Measurements from ENCODE around the gene SOCS7. TPM values are rescaled to one million over a fixed set of nuclear protein-coding genes. Genes with fewer than 3 reads are reported as not detected.

SOCS7 gene
- total RNA-seq, 4 donors from 2014 or later = 3.0 to 20.1 (median 15.2) TPM

GRCh38 chr17:38333635-38334295 lies 17.9 kb upstream of the SOCS7 start:
- peak; percentile 32 for DNase-seq
- Histone ChIP-seq H3K9me3 (no peaks in the 10 kb centered on the region), H3K4me1 (no peaks in the 10 kb centered on the region), H3K27ac (no peak overlapping the region), H3K27me3 (peaks cover 15% of the 10 kb centered on the region), H3K36me3 (no peaks in the 10 kb centered on the region), H3K4me3 (no peak overlapping the region)
- WGBS, 2 donors (ENCODE audit: low coverage in 1 of 2) = 47% methylated on average over 12 of the region's 12 CpGs; no CpG with 5 or more reads in 1 of the 2 donors
- intact Hi-C loops (cut with DNase I; ENCODE audit: low total_unique reads) = no loop called here
- in situ Hi-C loops (cut with MboI; ENCODE audit: low pct_ligation_motif_present in 1 of 4, low pct_unique_long_range_greater_than_20kb in 1 of 4, low sequenced_read_pairs in 3 of 4) = no loop called here
- TF ChIP-seq POLR2AphosphoS5 (IDR thresholded peaks at IDR 0.05) (no peak), POLR2A (IDR thresholded peaks at IDR 0.05) (no peak), EP300 (IDR thresholded peaks at IDR 0.05; ENCODE audit: low read depth) (no peak)
- TF ChIP-seq, protein P1, sequence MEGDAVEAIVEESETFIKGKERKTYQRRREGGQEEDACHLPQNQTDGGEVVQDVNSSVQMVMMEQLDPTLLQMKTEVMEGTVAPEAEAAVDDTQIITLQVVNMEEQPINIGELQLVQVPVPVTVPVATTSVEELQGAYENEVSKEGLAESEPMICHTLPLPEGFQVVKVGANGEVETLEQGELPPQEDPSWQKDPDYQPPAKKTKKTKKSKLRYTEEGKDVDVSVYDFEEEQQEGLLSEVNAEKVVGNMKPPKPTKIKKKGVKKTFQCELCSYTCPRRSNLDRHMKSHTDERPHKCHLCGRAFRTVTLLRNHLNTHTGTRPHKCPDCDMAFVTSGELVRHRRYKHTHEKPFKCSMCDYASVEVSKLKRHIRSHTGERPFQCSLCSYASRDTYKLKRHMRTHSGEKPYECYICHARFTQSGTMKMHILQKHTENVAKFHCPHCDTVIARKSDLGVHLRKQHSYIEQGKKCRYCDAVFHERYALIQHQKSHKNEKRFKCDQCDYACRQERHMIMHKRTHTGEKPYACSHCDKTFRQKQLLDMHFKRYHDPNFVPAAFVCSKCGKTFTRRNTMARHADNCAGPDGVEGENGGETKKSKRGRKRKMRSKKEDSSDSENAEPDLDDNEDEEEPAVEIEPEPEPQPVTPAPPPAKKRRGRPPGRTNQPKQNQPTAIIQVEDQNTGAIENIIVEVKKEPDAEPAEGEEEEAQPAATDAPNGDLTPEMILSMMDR (IDR thresholded peaks at IDR 0.05) = peak; percentile 35 to 49 (median 41)

- TF ChIP-seq EP300 (IDR thresholded peaks at IDR 0.05; ENCODE audit: low read depth) (no peak), POLR2AphosphoS5 (IDR thresholded peaks at IDR 0.05) (no peak), POLR2A (IDR thresholded peaks at IDR 0.05) (no peak)
- TF ChIP-seq, protein P1 (IDR thresholded peaks at IDR 0.05) = no peak
- Histone ChIP-seq H3K9me3 (no peaks in the 10 kb centered on the region), H3K4me3 (no peak overlapping the region), H3K36me3 (no peaks in the 10 kb centered on the region), H3K27me3 (peaks cover 15% of the 10 kb centered on the region), H3K4me1 (no peaks in the 10 kb centered on the region), H3K27ac (no peak overlapping the region)
- WGBS, 2 donors (ENCODE audit: low coverage in 1 of 2) = 60 to 87% methylated on average over 1 to 29 of the region's 30 CpGs
- no peak for DNase-seq
- intact Hi-C loops (cut with DNase I; ENCODE audit: low total_unique reads) = no loop called here
- in situ Hi-C loops (cut with MboI; ENCODE audit: low pct_ligation_motif_present in 1 of 4, low pct_unique_long_range_greater_than_20kb in 1 of 4, low sequenced_read_pairs in 3 of 4) = no loop called here
Measured at GRCh38 chr17:38334480-38335364, 16.9 kb upstream of the SOCS7 start.

DNA sequence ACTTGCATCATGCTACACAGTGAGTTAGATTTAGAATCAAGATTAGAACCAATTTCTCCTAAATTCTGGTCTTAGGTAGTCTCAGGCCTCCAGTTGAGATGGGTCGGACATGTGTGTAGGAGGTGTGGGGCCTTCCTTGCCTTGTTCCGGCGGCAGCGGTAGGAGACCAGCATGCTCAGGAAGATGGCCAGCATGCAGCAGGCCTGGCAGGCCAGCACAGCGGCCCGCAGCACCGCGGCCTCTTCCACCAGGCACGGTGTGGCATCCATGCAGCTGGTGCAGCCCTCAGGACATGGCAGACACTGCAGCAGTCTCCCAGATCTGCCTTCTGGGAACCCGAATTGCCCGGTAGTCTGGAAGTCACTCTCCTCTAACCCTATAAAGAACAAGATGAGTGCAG lies 14.8 kb upstream of the SOCS7 start:
- no peak for DNase-seq
- Histone ChIP-seq H3K9me3 (no peaks in the 10 kb centered on the region), H3K36me3 (no peaks in the 10 kb centered on the region), H3K27ac (no peak overlapping the region), H3K27me3 (peaks cover 7% of the 10 kb centered on the region), H3K4me1 (peaks cover 0 to 3% (median 0%) of the 10 kb centered on the region in 4 donors), H3K4me3 (no peak overlapping the region)
- TF ChIP-seq, protein P1 (IDR thresholded peaks at IDR 0.05) = no peak
- TF ChIP-seq EP300 (IDR thresholded peaks at IDR 0.05; ENCODE audit: low read depth) (no peak), POLR2A (IDR thresholded peaks at IDR 0.05) (no peak), POLR2AphosphoS5 (IDR thresholded peaks at IDR 0.05) (no peak)
- 98% methylated on average over 5 of the region's 11 CpGs; no CpG with 5 or more reads in 1 of the 2 donors for WGBS, 2 donors (ENCODE audit: low coverage in 1 of 2)
- in situ Hi-C loops (cut with MboI; ENCODE audit: low pct_ligation_motif_present in 1 of 4, low pct_unique_long_range_greater_than_20kb in 1 of 4, low sequenced_read_pairs in 3 of 4) (no loop called here), intact Hi-C loops (cut with DNase I; ENCODE audit: low total_unique reads) (no loop called here)

DNA sequence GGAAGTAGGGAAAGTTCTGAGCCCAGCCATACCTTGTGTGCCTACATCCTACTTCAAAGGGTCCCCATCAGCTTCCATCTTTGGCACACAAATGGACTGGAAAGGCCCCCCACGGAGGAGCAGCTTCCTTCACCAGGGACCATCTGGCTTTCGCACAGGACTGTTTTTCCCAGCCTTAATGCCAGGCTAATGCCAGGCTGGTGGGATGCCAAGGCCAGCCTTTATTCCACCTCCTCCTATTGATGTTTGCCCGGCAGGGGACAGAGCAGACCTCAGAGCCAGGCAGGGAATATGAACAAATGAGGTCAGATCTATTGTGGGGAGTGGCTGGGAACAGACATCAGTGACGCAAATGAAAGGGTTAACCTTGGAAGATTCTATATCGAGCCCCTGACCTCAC lies 13.6 kb upstream of the SOCS7 start:
- in situ Hi-C loops (cut with MboI; ENCODE audit: low pct_ligation_motif_present in 1 of 4, low pct_unique_long_range_greater_than_20kb in 1 of 4, low sequenced_read_pairs in 3 of 4) = no loop called here
- intact Hi-C loops (cut with DNase I; ENCODE audit: low total_unique reads) = no loop called here

More for the DNA sequence above, 13.6 kb upstream of the SOCS7 start:
- Histone ChIP-seq H3K27ac (no peak overlapping the region), H3K4me3 (no peak overlapping the region), H3K4me1 (peaks cover 0 to 3% (median 0%) of the 10 kb centered on the region in 4 donors), H3K36me3 (no peaks in the 10 kb centered on the region), H3K27me3 (peaks cover 4% of the 10 kb centered on the region), H3K9me3 (no peaks in the 10 kb centered on the region)
- no peak for DNase-seq
- no peak for TF ChIP-seq POLR2A (IDR thresholded peaks at IDR 0.05)
- no peak for TF ChIP-seq EP300 (IDR thresholded peaks at IDR 0.05; ENCODE audit: low read depth)
- no peak for TF ChIP-seq POLR2AphosphoS5 (IDR thresholded peaks at IDR 0.05)
- TF ChIP-seq, protein P1 (IDR thresholded peaks at IDR 0.05) = no peak
- WGBS, 2 donors (ENCODE audit: low coverage in 1 of 2) = 72 to 75% methylated on average over 3 to 5 of the region's 5 CpGs

Measured in transverse colon (tissue), 4 donors.